HFF-Myc (cell line): Measurements from ENCODE around the gene HLX.
A peak's percentile ranks its signal among the peaks of the same experiment; 100 is the strongest.

Source experiments
- DNase-seq: peaks from one replicate; pipeline ENCODE4 v3.0.0-alpha.2; 2011; ENCODE audit warnings: low read depth; ENCODE audit errors: extremely low read depth
- H3K4me3 ChIP-seq: replicated peaks from 2 replicates; pipeline ENCODE4 v1.5.1; 2011; ENCODE audit warnings: low read depth, mild to moderate bottlenecking, control low read depth, low read length
- CTCF ChIP-seq: IDR thresholded peaks from 2 replicates; pipeline ENCODE4 v1.5.1; 2012; ENCODE audit warnings: mild to moderate bottlenecking, low read depth, low read length, control low read depth; ENCODE audit errors: missing control alignments

HLX gene

GRCh38 chr1:220879076-220879508, at the start of gene HLX:
Gene HLX, plus strand, starts transcription at chr1:220879443. Its CDS starts 415 bp downstream, at chr1:220879858.
- DNase-seq, result peak; percentile 68
- no peak for TF ChIP-seq CTCF
- H3K4me3 ChIP-seq, result peak within 1 kb of the TSS; percentile 80

GRCh38 chr1:220833436-220833835, 45.8 kb upstream of the HLX start:
- no peak for DNase-seq
- TF ChIP-seq CTCF, result no peak
- H3K4me3 ChIP-seq, result no peak overlapping the region

- DNase-seq, result no peak
- no peak overlapping the region for H3K4me3 ChIP-seq
- TF ChIP-seq CTCF, result no peak
Observed at GRCh38 chr1:220834155-220834870, 44.9 kb upstream of the HLX start.

- no peak for TF ChIP-seq CTCF
- no peak overlapping the region for H3K4me3 ChIP-seq
- DNase-seq, result no peak
Observed at GRCh38 chr1:220838578-220838977, 40.7 kb upstream of the HLX start.

GRCh38 chr1:220839474-220839873, 39.8 kb upstream of the HLX start:
- H3K4me3 ChIP-seq, result no peak overlapping the region
- TF ChIP-seq CTCF, result no peak
- no peak for DNase-seq

GRCh38 chr1:220841293-220841692, 38.0 kb upstream of the HLX start:
- TF ChIP-seq CTCF, result peak; percentile 23
- H3K4me3 ChIP-seq, result no peak overlapping the region
- DNase-seq, result no peak
